Transverse colon (tissue), 4 donors: ENCODE results near the gene TRAF3.

Experiments used
- CTCF ChIP-seq, 5 experiments: fragments of 200-600 bp in 3 of 5; fragments of 450-650 bp in 2 of 5; sonication (generic) in 3 of 5; IDR thresholded peaks; 1 replicate in 2 of 5; 2 replicates in 3 of 5; pipeline ENCODE4 v1.5.1; 2016 to 2017; ENCODE audit warnings: antibody characterized with exemption in 5 of 5, inconsistent platforms in 3 of 5, mild to moderate bottlenecking in 2 of 5, moderate library complexity in 1 of 5
- POLR2A ChIP-seq: fragments of 450-650 bp; IDR thresholded peaks from one replicate; pipeline ENCODE4 v1.6.1; 2016; ENCODE audit warnings: antibody characterized with exemption, mild to moderate bottlenecking, moderate library complexity
- POLR2AphosphoS5 ChIP-seq, 3 donors: sonication (generic); formaldehyde crosslinking; IDR thresholded peaks; one replicate each; pipeline ENCODE4 v1.6.1; 2016; ENCODE audit warnings: antibody characterized with exemption in 3 of 3

GRCh38 chr14:102911991-102912761 lies 134.9 kb downstream of the TRAF3 start:
- no peak for TF ChIP-seq CTCF (IDR thresholded peaks at IDR 0.05)
- no peak for TF ChIP-seq POLR2AphosphoS5 (IDR thresholded peaks at IDR 0.05)
- no peak for TF ChIP-seq POLR2A
